Endodermal cell (in vitro differentiated cells): Measurements from ENCODE around the gene EPHA2. TPM values are rescaled to one million over a fixed set of nuclear protein-coding genes. Genes with fewer than 3 reads are reported as not detected.

Experiments used
- DNase-seq: peaks from one replicate; pipeline ENCODE4 v3.0.0-alpha.2; 2017
- H3K27ac ChIP-seq: 2 replicates; pipeline ENCODE4 v1.5.1; 2013; ENCODE audit warnings: mild to moderate bottlenecking, low read depth, low read length, moderate library complexity
- H3K27me3 ChIP-seq: 2 replicates; pipeline ENCODE4 v1.6.1; 2013; ENCODE audit warnings: mild to moderate bottlenecking, low read length, moderate library complexity; ENCODE audit not compliant: insufficient read depth, control insufficient read depth, poor library complexity, severe bottlenecking
- H3K36me3 ChIP-seq: 2 replicates; pipeline ENCODE4 v1.7.0; 2013; ENCODE audit warnings: mild to moderate bottlenecking, low read length, moderate library complexity; ENCODE audit not compliant: control insufficient read depth, insufficient read depth
- H3K4me1 ChIP-seq: one replicate; pipeline ENCODE4 v1.7.0; 2013; ENCODE audit warnings: low read length; ENCODE audit not compliant: control insufficient read depth, insufficient read depth
- H3K4me3 ChIP-seq: 2 replicates; pipeline ENCODE4 v1.5.1; 2013; ENCODE audit warnings: mild to moderate bottlenecking, low read length, moderate library complexity
- H3K9ac ChIP-seq: 2 replicates; pipeline ENCODE4 v1.6.1; 2013; ENCODE audit warnings: mild to moderate bottlenecking, low read length, moderate library complexity; ENCODE audit not compliant: poor library complexity, severe bottlenecking; ENCODE audit errors: extremely low read depth
- H3K9me3 ChIP-seq: 2 replicates; pipeline ENCODE4 v1.6.1; 2013; ENCODE audit warnings: mild to moderate bottlenecking, low read length, moderate library complexity; ENCODE audit not compliant: control insufficient read depth
- H3K27ac Mint-ChIP-seq: 2 replicates; pipeline ENCODE4 v1.8.0; 2020; ENCODE audit warnings: mixed read lengths
- H3K27me3 Mint-ChIP-seq: 2 replicates; pipeline ENCODE4 v1.8.0; 2021; ENCODE audit warnings: mild to moderate bottlenecking, mixed read lengths; ENCODE audit not compliant: insufficient read depth
- H3K36me3 Mint-ChIP-seq: 2 replicates; pipeline ENCODE4 v1.8.0; 2020; ENCODE audit warnings: low read depth, mixed read lengths
- H3K4me1 Mint-ChIP-seq: 2 replicates; pipeline ENCODE4 v1.8.0; 2020; ENCODE audit warnings: mixed read lengths
- H3K4me3 Mint-ChIP-seq: 2 replicates; pipeline ENCODE4 v1.8.0; 2020; ENCODE audit warnings: mild to moderate bottlenecking, moderate library complexity, mixed read lengths
- H3K9me3 Mint-ChIP-seq: 2 replicates; pipeline ENCODE4 v1.8.0; 2020; ENCODE audit warnings: mild to moderate bottlenecking, mixed read lengths
- CTCF ChIP-seq: fragments of 200-600 bp; sonication (generic); conservative IDR thresholded peaks from 2 replicates; pipeline ENCODE4 v1.5.0; 2021; ENCODE audit warnings: antibody characterized with exemption, mild to moderate bottlenecking
- WGBS, 2 experiments: methylation state at CpG; one replicate each; pipeline versions ENCODE4 v1.1.5 to v1.1.7; 2013; ENCODE audit warnings: missing lambda C conversion rate in 2 of 2, mixed read lengths in 1 of 2; ENCODE audit not compliant: insufficient coverage in 1 of 2, insufficient read length in 1 of 2; 5-methylcytosine and 5-hydroxymethylcytosine counted together
- total RNA-seq, 2 donors: library from RNA; stranded (reverse); fragmentation: NEBNext Ultra II Directional in 1 of 2; extraction: Animal tissue kit (Norgen Biotek cat#: 25700) in 1 of 2; gene quantifications; 2 replicates in 1 of 2; 3 replicates in 1 of 2; pipeline ENCODE4 v1.2.1, GENCODE V29; 2021

EPHA2 gene
- total RNA-seq, 2 donors from 2014 or later, result 56.5 to 64.3 TPM

- H3K4me1 Mint-ChIP-seq, result peaks cover 17% of the 10 kb centered on the region
- H3K27me3 Mint-ChIP-seq, result peaks cover 9% of the 10 kb centered on the region
- H3K4me1 ChIP-seq, result no peaks in the 10 kb centered on the region
- no peak overlapping the region for H3K27ac ChIP-seq
- no peak for TF ChIP-seq CTCF
- H3K27ac Mint-ChIP-seq, result no peak overlapping the region
- DNase-seq, result peak; percentile 45
- H3K9me3 ChIP-seq, result no peaks in the 10 kb centered on the region
- no peaks in the 10 kb centered on the region for H3K27me3 ChIP-seq
- H3K9ac ChIP-seq, result no peak overlapping the region
- H3K9me3 Mint-ChIP-seq, result peaks cover 6% of the 10 kb centered on the region
- 95 to 96% methylated on average over 8 to 9 of the region's 9 CpGs for WGBS, 2 experiments
- H3K4me3 Mint-ChIP-seq, result no peak overlapping the region
- no peaks in the 10 kb centered on the region for H3K36me3 ChIP-seq
- H3K36me3 Mint-ChIP-seq, result no peaks in the 10 kb centered on the region
- H3K4me3 ChIP-seq, result no peak overlapping the region
These were observed 60.4 kb downstream of the EPHA2 start for GRCh38 chr1:16095447-16095846.

- no peaks in the 10 kb centered on the region for H3K27me3 ChIP-seq
- no peaks in the 10 kb centered on the region for H3K36me3 ChIP-seq
- Mint-ChIP-seq H3K4me3 (no peak overlapping the region), H3K9me3 (no peaks in the 10 kb centered on the region), H3K36me3 (no peaks in the 10 kb centered on the region), H3K27ac (no peak overlapping the region), H3K4me1 (peaks cover 17% of the 10 kb centered on the region), H3K27me3 (peaks cover 7% of the 10 kb centered on the region)
- no peaks in the 10 kb centered on the region for H3K9me3 ChIP-seq
- no peak overlapping the region for H3K4me3 ChIP-seq
- H3K27ac ChIP-seq, result no peak overlapping the region
- no peaks in the 10 kb centered on the region for H3K4me1 ChIP-seq
- WGBS, 2 experiments, result 92 to 97% methylated on average over 3 to 20 of the region's 21 CpGs
- no peak overlapping the region for H3K9ac ChIP-seq
- peak; percentile 53 for DNase-seq
- TF ChIP-seq CTCF, result no peak
These were observed 61.3 kb downstream of the EPHA2 start for GRCh38 chr1:16094453-16095158.

- Mint-ChIP-seq H3K36me3 (no peaks in the 10 kb centered on the region), H3K27me3 (peaks cover 7% of the 10 kb centered on the region), H3K4me1 (peaks cover 17% of the 10 kb centered on the region), H3K9me3 (no peaks in the 10 kb centered on the region), H3K27ac (no peak overlapping the region), H3K4me3 (no peak overlapping the region)
- Histone ChIP-seq H3K27me3 (no peaks in the 10 kb centered on the region), H3K9me3 (no peaks in the 10 kb centered on the region), H3K27ac (no peak overlapping the region), H3K4me3 (no peak overlapping the region), H3K36me3 (no peaks in the 10 kb centered on the region), H3K4me1 (no peaks in the 10 kb centered on the region), H3K9ac (no peak overlapping the region)
- WGBS, 2 experiments, result 60 to 74% methylated on average over 9 of the region's 9 CpGs
- peak; percentile 48 for DNase-seq
- no peak for TF ChIP-seq CTCF
These were observed 62.3 kb downstream of the EPHA2 start for GRCh38 chr1:16093611-16094010.
